ENCODE measurements around the gene ITPKC. TPM values are rescaled to one million over a fixed set of nuclear protein-coding genes. Genes with fewer than 3 reads are reported as not detected.

Gene ITPKC
- polyA plus RNA-seq, 1 of the 3 experiments (the other 2 are of a cell fraction): 6.3 TPM

DNA sequence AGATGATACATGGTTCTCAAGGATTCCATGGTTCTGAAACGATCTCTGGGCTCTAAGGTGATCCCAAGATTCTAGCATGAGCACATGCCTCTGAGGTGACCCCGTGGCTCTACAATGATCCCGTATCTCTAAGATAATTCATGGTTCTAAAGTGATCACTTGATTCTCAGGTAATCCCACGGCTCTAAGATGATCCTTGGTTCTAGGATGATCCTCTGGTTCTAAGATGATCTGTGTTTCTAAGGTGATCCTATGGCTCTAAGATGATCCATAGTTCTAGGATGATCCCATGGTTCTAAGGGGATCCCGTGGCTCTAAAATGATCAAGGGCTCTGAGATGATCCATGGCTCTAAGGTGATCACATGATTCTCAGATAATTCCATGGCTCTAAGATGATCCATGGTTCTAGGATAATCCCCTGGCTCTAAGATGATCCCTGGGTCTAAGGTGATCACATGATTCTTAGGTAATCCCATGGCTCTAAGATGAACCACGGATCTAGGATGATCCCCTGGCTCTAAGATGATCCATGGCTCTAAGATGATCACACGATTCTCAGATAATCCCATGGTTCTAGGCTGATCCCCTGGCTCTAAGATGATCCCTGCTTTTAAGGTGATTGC, 47.8 kb upstream of the ITPKC start:
- Histone ChIP-seq H3K4me3 (ENCODE audit: low read depth in 2 of 2, low read length in 1 of 2) (no peak overlapping the region), H3K79me2 (ENCODE audit: insufficient read depth) (no peaks in the 10 kb centered on the region), H3K36me3 (replicated peaks in 1 of 2; ENCODE audit: control insufficient read depth in 1 of 2, insufficient read depth in 2 of 2, low read length in 1 of 2) (peaks cover 30 to 63% of the 10 kb centered on the region in 2 experiments), H4K20me1 (ENCODE audit: insufficient read depth) (no peaks in the 10 kb centered on the region), H3K27ac (ENCODE audit: low read depth in 2 of 2, low read length in 1 of 2) (no peak overlapping the region), H2AFZ (ENCODE audit: low read depth) (no peak overlapping the region), H3K9ac (no peak overlapping the region), H3K27me3 (ENCODE audit: insufficient read depth) (no peaks in the 10 kb centered on the region), H3K4me2 (no peak overlapping the region), H3K4me1 (ENCODE audit: control insufficient read depth in 1 of 2, insufficient read depth in 2 of 2, low read depth in 1 of 2, low read length in 1 of 2) (peaks cover 0 to 5% of the 10 kb centered on the region in 2 experiments; a peak in 2 of 4 replicates), H3K9me2 (no peaks in the 10 kb centered on the region), H3F3A (replicated peaks; ENCODE audit: insufficient read depth) (peaks cover 32% of the 10 kb centered on the region), H3K9me3 (no peaks in the 10 kb centered on the region)
- TF ChIP-seq NRF1 (IDR thresholded peaks at IDR 0.05; ENCODE audit: low read depth, low read length) (no peak), RCOR1 (IDR thresholded peaks at IDR 0.05; ENCODE audit: low read length) (no peak), SMC3 (IDR thresholded peaks at IDR 0.05; ENCODE audit: low read depth, low read length) (no peak), SIN3A (IDR thresholded peaks at IDR 0.05; ENCODE audit: borderline replicate concordance, low read depth, low read length) (no peak)
- TF ChIP-seq, protein P1, sequence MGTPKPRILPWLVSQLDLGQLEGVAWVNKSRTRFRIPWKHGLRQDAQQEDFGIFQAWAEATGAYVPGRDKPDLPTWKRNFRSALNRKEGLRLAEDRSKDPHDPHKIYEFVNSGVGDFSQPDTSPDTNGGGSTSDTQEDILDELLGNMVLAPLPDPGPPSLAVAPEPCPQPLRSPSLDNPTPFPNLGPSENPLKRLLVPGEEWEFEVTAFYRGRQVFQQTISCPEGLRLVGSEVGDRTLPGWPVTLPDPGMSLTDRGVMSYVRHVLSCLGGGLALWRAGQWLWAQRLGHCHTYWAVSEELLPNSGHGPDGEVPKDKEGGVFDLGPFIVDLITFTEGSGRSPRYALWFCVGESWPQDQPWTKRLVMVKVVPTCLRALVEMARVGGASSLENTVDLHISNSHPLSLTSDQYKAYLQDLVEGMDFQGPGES (IDR thresholded peaks at IDR 0.05; ENCODE audit: low read depth, low read length): no peak
- TF ChIP-seq, protein P2, sequence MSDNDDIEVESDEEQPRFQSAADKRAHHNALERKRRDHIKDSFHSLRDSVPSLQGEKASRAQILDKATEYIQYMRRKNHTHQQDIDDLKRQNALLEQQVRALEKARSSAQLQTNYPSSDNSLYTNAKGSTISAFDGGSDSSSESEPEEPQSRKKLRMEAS (IDR thresholded peaks at IDR 0.05; ENCODE audit: low read depth): no peak
- no peak for DNase-seq
- POLR2A ChIA-PET: no interaction called here
- CTCF ChIA-PET: no interaction called here
- WGBS (ENCODE audit: low lambda C conversion rate): 88% methylated on average over 7 of the region's 7 CpGs

DNA sequence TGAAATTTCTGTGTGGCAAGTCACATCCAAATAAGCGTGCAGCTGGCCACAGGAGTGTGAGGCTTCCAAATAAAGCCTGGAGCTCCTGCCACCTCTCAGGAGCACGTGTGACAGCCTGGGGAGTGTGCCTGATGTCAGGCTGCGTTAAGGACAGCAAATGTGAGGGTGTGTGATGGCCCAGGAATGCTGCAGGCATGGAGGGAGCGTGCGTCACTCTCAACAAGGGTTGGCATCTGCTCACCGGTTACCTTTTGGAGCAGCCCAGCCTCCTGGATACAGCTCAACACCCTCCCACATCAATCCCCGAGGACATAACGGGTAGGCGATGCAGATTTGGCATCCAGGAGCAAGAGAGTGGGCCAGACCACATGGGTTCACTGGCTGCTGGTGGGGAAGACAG, 45.5 kb upstream of the ITPKC start:
- ChIA-PET POLR2A (interaction anchor here (0.6 kb wide), 1 partner anchor 411 kb away, joined by 5 read pairs; no protein-coding TSS in a partner anchor), CTCF (interaction anchor here (1.0 to 2.1 kb wide), 2 partner anchors 8 to 37 kb away, joined by 3 to 9 read pairs; no protein-coding TSS in a partner anchor)
- H3K27me3 ChIP-seq (ENCODE audit: insufficient read depth): no peaks in the 10 kb centered on the region
- H4K20me1 ChIP-seq (ENCODE audit: insufficient read depth): no peaks in the 10 kb centered on the region
- no peak overlapping the region for H2AFZ ChIP-seq (ENCODE audit: low read depth)
- no peaks in the 10 kb centered on the region for H3K4me1 ChIP-seq (ENCODE audit: control insufficient read depth in 1 of 2, insufficient read depth in 2 of 2, low read depth in 1 of 2, low read length in 1 of 2)
- H3K9me2 ChIP-seq: no peaks in the 10 kb centered on the region
- H3K79me2 ChIP-seq (ENCODE audit: insufficient read depth): no peaks in the 10 kb centered on the region
- TF ChIP-seq NFIC (IDR thresholded peaks at IDR 0.05; ENCODE audit: borderline replicate concordance): no peak
- TF ChIP-seq NRF1 (IDR thresholded peaks at IDR 0.05; ENCODE audit: low read depth, low read length): no peak
- no peak for TF ChIP-seq TEAD4 (IDR thresholded peaks at IDR 0.05; ENCODE audit: borderline replicate concordance, insufficient read depth)
- no peak for TF ChIP-seq EP300 (IDR thresholded peaks at IDR 0.05; ENCODE audit: borderline replicate concordance in 1 of 2, low read depth in 1 of 2, low read length in 1 of 2)
- TF ChIP-seq, protein P3, sequence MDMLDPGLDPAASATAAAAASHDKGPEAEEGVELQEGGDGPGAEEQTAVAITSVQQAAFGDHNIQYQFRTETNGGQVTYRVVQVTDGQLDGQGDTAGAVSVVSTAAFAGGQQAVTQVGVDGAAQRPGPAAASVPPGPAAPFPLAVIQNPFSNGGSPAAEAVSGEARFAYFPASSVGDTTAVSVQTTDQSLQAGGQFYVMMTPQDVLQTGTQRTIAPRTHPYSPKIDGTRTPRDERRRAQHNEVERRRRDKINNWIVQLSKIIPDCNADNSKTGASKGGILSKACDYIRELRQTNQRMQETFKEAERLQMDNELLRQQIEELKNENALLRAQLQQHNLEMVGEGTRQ (IDR thresholded peaks at IDR 0.05; ENCODE audit: borderline replicate concordance, low read depth, low read length): no peak
- TF ChIP-seq, protein P4, sequence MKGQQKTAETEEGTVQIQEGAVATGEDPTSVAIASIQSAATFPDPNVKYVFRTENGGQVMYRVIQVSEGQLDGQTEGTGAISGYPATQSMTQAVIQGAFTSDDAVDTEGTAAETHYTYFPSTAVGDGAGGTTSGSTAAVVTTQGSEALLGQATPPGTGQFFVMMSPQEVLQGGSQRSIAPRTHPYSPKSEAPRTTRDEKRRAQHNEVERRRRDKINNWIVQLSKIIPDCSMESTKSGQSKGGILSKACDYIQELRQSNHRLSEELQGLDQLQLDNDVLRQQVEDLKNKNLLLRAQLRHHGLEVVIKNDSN (IDR thresholded peaks at IDR 0.05; ENCODE audit: borderline replicate concordance, low read depth): no peak
- no peak for TF ChIP-seq EZH2phosphoT487 (IDR thresholded peaks at IDR 0.05; ENCODE audit: borderline replicate concordance, low read depth)
- H3K4me2 ChIP-seq: no peak overlapping the region
- H3K27ac ChIP-seq (ENCODE audit: low read depth in 2 of 2, low read length in 1 of 2): no peak overlapping the region
- H3K36me3 ChIP-seq (replicated peaks in 1 of 2; ENCODE audit: control insufficient read depth in 1 of 2, insufficient read depth in 2 of 2, low read length in 1 of 2): peaks cover 46 to 68% of the 10 kb centered on the region in 2 experiments
- no peak overlapping the region for H3K9ac ChIP-seq
- H3K9me3 ChIP-seq: no peaks in the 10 kb centered on the region
- H3F3A ChIP-seq (replicated peaks; ENCODE audit: insufficient read depth): peaks cover 18% of the 10 kb centered on the region
- WGBS (ENCODE audit: low lambda C conversion rate): 91% methylated on average over 9 of the region's 9 CpGs
- no peak for DNase-seq
- H3K4me3 ChIP-seq (ENCODE audit: low read depth in 2 of 2, low read length in 1 of 2): no peak overlapping the region

Measured in SK-N-SH (cell line).